ENCODE results near the gene PRR29.
"Not testable (repeated sequence)": the region's sequence is repeated elsewhere in the genome, so short reads cannot be mapped to it uniquely, and the experiment has no call there.

The PRR29 gene

DNA sequence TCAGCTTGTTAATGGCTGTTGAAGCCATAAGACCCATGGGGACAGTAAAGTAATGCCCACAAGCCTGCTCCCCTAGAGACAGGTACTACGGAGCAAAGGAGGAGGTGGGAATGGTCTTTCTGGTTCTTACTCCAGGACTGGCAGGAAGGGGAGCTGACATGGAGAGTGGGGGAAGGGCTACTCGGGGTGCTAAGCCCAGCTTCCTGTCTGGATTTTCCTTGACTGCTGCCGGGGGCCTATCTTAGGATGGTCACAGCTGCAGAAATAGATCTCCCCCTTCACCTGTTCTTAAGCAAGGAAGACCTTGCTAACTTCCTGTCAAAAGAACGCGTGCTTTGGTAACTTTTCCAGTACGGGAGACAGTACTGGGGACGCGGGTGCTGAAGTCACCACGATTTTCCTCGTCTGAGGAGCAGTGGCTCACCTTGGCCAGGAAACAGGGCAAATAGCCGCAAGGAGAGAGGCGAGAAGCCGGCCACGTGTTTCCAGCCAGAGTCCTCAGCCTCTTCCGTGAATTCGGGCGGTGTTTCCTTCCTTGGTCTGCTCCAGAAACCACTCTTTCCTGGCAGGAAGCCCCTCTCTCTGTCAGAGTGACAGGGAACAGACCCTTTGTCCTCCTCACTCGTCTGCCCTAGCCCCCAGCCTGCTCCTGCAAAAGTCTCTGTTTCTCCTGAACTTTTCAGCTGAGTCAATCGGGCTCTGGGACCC, 656 bp upstream of the PRR29 start:
- no peak for DNase-seq (ENCODE audit: low read depth in 3 of 3)

DNA sequence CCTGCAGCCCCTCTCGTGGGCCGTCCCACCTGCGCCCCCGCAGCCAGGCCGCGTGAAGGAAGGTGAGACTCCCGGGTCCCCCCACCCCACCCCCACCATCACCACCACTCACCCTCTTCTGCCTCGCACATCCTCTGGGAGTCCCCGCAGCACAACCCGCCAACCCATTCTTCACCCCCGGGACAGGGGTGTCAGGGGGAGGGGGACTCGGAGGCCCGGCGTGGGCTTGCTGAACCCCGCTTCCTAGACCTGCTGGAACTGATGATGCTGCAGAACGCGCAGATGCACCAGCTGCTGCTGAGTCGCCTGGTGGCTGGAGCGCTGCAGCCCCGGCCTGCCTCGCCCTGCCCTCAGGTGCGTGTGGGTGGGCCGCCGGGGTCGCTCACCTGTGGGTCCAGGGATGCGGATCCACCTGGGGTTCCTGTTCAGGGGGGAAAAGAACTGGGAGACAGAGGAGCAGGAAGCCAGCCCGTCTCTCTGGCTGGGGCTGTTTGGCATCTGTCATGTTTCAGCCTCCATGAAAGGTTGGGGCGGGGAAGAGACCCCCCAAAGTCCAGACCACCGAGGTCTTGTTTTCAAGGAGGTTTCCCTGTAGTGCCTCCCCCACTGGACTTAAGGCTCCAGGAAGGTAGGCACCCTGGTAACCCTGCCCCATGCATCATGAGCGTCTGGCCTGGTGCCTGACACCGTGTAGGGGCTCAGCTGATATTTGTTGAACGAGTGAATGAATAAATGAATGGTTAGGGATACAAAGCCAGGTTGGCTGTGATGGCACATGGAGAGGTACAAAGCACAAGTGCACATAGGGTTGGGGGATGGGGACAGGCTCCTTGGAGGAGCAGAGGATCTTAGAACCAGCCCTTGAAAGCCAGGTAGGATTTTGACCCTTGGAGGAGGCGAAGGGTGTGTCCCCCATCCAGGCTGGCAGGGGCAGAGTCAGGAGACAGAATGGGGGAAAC, 849 bp downstream of the PRR29 start:
- DNase-seq (ENCODE audit: low read depth in 3 of 3) = no peak

DNA sequence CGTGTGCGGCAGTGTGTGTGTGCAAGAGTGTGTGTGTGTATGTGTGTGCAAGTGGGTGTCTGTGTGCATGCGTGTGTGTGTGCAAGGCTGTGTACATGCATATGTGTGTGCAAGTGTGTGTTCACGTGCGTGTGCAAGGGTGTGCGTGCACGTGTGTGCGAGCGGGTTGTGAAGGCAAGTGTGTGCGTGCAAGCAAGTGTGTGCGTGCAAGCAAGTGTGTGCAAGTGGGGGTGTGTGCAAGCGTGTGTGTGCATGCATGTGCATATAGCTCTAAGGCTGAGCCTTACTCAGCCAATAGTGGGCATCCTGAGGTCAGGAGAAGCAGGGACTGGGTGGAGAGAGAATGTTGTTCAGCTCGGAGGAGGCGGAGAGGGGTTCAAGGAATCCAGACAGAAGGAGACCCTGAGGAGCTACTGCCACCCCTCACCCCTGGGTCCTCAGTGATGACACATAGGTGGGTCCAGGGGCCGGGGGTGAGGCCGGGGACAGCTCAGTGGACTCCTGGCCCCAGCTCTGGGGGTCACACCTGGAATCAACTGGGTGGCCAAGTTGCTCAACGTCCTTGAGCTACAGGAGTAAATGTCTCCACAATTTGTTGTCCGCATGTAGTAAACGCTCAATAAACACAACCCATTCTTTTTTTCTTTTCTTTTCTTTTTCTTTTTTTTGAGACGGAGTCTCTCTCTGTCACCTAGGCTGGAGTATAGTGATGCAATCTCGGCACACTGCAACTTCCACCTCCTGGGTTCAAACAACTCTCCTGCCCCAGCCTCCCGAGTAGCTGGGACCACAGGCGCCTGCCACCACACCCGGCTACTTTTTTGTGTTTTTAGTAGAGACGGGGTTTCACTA, 1.8 kb downstream of the PRR29 start:
- DNase-seq (ENCODE audit: low read depth in 3 of 3) = no peak

DNA sequence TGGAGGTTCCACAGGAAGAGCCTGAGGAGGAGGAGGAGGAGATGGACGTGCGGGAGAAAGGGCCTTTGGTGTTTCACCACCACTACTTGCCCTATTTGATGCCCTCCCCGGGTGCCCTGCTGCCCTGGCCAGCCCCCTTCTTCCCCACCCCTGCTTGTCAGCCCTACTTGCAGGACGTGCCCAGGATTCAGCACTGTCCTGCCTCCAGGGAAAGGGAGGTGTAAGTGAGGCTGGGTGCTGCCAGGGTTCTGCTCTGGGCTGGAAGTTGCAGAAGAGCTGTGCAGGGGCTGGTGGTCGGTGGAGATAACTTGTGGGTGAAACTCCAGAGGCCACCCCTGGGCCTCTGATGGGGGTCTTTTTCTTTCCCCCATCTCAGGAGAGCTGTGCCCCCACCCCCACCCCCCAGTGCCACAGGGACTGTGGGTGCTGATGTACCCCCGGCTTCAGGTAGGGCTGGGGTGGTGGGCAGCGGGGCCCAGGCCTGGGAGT, 3.0 kb downstream of the PRR29 start:
- no peak for DNase-seq (ENCODE audit: low read depth in 3 of 3)

DNA sequence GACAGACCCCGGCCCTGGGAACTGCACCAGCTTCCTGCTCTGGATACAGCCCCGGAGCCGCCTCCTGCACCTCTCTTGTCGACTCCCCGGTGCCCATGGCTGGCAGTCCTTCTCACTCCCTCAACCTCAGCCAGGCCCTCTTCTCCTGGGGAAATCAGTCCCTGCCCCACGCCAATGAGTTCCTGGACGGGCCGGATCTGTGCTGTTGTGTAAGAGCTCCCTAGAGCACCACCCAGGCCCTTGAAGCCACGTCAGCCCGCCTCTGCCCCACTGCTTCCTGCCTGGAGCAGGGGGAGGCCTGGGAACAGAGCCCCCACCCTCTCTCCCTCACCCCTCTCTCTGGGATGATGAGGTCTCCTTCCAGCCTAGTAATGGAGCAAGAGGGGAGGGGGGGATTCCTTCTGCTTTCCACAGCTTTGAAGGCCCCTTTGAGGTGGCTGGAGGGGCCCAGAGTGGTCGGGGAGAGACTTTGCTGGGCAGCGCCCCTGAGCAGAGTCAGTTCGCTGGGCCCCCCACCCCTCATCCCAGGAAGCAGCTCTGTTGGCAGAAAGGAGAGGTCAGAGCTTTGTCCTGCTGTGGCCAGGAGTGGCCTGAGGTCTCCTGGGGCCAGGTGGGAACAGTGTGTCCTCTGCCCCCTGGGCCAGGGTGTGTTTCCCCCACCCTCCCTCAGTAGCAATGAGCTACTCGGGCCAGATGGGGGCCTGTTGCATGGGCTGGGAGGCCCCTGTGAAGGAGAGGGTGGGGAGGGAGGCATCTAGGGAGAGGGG, 3.8 kb downstream of the PRR29 start:
- no peak for DNase-seq (ENCODE audit: low read depth in 3 of 3)

DNA sequence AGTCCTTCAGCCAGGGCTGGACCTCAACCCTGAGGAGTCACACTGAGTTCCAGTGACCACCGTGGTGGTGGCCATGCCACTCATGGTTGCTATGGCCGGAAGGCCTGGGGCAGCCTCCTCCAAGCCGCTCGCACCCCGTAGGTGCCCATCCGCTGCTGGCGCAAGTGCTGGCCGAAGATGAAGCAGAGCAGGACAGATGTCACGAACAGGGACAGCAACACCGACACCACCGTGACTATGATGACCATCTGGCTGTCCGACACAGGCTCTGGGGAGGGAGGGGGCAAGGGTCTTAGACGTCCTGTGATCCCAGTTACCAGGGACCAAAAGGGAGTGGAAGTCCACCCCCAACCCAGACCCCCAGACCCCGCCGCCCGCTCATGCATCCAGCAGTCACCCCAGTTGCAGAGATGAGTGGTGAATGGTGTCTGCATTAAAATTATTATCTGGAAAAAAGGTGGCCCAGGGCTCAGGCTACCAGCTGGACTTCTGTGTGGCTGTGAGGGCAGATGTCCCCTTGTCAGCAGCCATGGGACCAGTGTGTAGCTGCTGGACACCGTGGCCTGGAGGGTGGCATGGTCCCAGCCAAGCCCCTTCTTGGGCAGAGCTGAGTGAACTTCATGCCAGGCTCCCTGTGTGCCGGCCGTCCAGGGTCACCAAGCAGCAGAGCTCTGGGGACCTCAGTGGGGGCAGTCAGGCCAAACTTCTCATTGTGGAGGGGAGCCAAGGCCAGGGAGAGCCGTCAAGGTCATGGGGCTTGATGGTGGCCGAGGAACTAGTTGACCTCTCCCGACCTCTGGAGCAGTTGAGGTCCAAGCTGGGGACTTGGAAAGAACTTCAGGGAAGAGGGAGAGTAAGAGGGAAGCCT, 4.7 kb downstream of the PRR29 start:
- DNase-seq (ENCODE audit: low read depth in 3 of 3) = no peak

DNA sequence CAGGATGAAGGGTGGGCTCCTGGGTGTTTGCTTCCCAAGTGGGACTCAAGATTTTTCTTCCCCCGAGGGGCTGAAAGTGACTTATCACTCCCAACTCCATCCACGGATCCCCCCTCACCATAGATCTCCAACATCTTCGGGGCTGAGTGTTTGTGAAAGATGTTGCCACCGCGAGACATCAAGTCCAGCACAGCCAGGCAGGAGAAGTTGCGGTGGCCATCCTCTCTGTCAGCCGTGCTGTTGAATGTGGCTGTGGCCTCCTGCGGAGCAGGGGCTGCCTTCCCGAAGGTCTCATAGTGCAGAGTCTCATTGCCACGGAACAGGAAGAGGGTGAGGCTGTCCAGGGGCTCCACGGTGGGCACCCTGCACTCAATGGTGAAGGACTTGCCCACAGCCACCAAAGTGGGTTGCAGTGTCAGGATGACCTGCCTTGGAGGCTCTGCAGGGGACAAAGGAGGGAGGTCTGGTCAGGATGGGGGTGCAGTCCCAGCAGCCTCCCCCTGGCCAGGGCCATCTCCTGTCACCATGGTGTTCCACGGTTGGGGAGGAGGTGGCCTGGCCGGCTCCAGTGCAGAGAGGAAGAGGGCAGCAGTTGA, 5.5 kb downstream of the PRR29 start:
- DNase-seq (ENCODE audit: low read depth in 3 of 3) = no peak

DNA sequence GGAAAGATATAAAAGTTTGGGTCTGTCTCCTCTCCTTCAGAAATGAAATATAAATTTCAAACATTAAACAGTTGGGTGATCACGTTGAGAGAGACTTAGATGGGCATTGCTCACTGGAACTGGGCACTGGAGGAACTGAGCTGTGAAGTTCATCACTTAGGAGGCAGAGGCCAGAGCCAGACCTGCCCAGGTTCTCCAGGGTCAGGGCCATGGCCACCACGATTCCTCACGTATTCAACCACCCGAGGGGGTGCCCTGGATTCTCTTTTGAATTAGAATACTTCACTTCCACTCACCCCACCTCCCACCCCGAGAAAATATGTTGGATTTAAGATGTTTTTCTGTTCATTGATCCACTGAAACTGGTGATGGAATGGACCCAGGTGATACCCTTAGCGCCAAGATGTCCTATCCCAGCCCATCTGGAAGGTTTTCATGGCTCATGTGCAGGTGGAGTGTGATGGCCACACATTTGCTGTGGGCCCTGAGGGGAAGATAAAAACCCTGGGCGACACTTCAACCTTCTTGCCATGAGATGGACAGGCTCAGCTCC, 6.1 kb downstream of the PRR29 start:
- no peak for DNase-seq (ENCODE audit: low read depth in 3 of 3)

DNA sequence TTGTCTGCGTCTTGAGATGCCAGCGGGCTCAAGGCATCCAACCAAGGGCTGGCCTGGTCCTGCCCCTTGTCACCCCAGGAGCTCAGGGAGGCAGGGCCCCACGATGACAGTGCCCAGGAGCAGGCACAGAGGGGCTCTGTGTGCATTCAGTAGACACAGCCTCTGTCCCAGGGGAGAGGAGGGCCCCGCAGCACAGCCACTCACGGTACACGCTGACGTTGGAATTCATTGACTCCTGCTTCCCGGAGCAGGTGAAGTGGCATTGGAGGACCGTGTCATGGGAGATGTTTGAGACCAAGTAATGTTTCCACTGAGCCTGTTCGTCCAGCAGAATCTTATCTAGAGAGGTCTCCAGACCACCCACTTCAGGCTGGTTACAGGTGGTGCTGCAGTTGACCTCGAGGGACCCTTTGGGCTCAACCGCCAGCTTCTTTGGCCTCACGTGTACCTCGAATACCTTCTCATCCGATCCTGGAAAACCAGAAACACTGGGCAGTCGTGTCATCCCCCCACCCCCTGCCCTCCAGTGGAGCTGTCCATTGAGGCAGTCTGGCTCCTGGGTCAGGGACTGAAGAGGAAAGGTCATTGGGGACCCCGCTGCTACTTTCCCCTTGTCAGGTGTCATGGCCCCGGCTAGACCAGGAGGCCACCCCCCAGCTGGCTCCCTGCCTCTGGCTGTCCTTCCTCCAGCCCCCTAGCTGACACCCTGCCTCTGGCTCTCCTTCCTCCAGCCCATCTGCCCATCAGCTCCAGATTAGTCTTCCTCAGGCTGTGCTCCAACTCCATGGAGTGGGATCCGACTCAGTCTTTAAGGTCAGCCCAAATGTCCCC, 7.0 kb downstream of the PRR29 start:
- DNase-seq (ENCODE audit: low read depth in 3 of 3) = no peak

DNA sequence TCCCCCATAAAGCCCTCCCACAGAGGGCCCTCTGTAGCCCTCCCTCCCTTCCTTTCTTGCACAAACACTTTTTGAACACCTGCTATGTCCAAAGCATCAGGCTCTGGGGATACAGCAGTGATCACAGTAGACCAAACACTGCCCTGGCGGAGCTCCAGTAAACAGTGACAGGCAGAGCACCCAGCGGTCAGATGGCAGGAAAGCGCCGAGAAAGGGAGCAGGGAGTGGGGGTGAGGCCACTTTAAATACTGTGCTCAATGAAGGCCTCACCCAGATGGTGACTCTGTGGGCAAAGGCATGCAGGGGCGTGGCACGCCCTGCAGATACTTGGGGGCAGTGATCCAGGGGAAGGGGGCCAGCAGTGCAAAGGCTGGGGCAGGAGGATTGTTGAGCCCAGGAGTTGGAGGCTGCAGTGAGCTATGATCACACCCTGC, 7.6 kb downstream of the PRR29 start:
- DNase-seq (ENCODE audit: low read depth in 3 of 3) = no peak

DNA sequence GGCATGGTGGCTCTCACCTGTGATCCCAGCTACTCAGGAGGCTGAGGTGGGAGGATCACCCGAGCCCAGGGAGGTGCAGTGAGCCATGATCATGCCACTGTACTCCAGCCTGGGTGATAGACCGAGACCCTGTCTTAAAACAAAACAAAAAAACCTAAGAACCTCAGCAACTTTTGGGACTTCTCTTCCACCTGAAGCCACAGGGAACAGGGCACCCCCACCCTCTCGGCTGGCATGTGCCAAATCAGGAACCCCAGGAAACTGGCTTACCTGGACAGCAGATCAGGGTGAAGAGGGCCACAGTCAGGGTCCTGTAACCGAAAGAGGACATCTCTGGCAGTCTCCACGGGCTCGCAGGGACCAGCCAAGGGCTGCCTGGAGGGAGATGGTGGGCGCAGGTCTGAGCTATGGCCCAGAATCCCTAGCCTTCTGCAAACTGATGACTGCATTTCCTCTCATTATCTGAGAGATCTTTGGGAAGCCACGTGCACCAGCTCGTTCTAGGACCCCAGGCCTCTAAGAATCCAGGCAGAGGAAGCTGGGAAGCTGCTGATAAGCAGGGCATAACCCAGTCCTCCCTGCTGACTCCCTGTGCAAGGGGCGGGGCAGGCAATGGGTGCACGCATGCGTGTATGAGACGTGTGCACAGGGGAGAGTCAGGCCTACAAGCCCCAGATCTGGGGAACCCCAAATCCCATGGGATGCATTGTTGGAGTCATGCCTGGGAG, 8.4 kb downstream of the PRR29 start:
- no peak for DNase-seq (ENCODE audit: low read depth in 3 of 3)

DNA sequence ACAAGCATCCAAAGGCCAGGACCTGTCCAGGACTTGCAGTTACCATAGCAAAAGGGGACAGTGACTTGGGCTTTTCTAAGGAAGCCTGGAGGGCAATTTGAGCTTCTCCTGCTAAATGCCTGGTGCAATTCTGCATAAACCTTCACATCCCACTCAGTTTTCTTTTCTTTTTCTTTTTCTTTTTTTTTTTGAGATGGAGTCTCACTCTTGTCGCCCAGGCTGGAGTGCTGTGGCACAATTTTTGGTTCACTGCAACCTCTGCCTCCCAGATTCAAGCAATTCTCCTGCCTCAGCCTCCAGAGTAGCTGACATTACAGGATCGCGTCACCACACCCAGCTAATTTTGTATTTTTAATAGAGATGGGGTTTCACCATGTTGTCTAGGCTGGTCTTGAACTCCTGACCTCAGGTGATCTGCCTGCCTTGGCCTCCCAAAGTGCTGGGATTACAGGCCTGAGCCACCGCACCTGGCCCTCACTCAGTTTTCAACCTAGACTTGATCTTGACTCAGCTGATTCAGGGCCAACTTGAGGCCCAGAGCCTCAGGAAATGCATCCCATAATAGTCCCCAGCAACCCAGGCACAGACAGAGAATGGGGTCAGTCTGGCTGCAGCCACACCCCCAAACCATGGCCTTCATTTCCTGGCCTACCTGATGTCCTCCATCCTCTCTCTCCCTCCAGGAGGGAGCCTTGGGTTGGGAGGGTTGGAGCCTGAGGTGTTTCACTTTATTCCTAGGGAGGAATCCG, 9.1 kb downstream of the PRR29 start:
- not testable (repeated sequence) for DNase-seq (ENCODE audit: low read depth in 3 of 3)

DNA sequence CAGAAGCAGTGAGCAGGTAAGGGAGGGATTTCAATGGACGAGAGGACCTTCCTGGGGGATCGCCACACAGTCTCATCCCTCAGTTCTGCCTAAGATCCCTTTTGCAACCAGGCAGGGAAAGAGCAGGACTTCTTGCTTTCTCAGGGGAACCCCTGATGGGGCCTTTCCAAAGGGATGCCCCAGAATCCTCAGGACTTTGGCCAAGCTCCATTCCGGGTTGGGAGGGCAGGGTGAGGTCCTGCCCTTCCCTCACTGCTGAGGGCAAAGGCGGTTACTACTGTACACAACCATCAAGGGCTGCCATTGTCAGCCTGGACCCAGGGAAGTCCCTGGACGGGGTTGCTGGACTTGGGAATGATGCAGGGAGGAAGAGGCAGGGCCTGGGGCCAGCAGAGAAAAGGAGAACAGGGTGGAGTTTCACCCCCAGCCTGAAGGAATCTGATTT, 9.7 kb downstream of the PRR29 start:
- no peak for DNase-seq (ENCODE audit: low read depth in 3 of 3)

DNA sequence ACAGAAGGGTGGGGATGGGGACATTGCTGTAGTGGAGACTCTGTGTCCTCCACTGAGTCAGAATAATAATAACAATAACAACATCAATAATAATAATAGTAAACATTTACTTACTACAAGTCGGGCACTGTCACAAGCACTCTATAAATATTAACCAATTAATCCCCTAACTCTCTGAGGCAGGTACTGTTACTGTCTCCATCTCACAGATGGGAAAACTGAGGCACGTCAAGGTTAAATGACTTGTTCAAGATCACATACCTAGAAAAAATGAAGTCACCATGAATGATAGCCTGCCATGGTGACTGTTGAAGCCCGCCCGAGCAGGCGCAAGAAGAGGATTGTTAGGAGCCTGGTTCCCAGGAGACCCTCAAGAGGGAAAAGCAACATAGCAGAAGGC, 10.2 kb downstream of the PRR29 start:
- DNase-seq (ENCODE audit: low read depth in 3 of 3) = no peak

DNA sequence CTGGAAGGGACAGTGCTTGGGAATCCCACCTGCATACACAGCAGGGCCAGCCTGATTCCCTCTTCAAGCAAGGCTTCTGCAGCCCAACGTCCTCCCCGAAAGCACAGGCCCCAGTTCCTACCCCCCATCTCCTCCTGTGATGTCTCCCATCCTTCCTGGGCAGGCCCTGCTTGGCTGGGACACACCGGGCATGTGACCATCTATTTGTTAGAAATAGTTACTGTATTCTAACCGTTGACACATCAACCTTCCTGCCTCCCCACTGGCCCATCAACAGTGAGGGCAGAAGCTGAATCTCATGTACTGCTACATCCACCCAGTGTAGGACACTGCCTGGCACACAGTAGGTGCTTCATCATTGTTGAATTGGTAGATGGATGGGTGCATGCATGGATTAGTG, 10.7 kb downstream of the PRR29 start:
- DNase-seq (ENCODE audit: low read depth in 3 of 3) = no peak

DNA sequence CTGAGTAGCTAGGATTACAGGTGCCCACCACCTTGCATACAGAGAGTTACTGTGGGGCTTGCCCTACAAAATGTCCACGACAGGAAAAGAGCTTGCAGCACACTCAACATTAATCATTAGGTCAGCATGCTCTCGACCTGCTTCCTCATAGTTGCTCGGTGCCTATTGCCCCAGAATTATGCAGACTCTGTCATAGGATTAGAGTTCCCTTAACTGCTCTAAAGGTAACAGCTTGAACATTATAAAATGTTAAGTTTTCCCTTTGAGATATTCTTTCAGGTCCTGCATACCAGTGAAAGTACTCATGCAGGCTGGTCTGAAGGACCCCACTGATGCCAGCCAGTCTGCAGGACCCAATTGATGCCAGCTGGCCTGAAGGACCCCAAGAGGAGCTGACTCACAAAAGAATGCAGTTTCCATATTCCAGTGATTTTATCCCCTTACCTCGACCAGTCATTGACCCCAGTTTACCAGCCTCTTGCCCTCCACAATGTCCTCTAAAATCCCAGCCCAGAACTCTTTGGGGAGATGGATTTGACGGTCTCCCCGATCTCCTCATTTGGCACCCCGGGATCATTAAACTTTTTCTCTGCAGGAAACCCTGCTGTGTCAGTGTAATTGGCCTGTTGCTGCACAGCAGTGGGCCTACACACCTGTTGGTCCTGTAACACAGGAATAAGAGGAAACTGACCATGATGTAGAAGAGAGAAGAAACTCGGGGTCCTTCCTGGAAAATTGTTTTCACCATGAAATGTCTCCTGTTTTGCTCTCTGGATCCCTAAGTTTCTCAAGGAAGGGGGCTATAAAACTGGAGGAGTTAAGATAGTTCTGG, 11.6 kb downstream of the PRR29 start:
- no peak for DNase-seq (ENCODE audit: low read depth in 3 of 3)

Data from stimulated activated CD4-positive, alpha-beta T cell treated with anti-CD3 and anti-CD28 coated beads, TNF-alpha, amount 100 ng/mL, for 4 hours (primary cell).